Calu3 (cell line): ENCODE results near the gene WNK2. TPM values are rescaled to one million over a fixed set of nuclear protein-coding genes. Genes with fewer than 3 reads are reported as not detected.

ENCODE experiments used
- BruUV-seq: library from RNA; stranded (reverse); fragments of 400-500 nt; replicated peaks from 2 replicates; lab custom pipeline; 2021; lab: Mats Ljungman, UMichigan
- CTCF ChIA-PET: fragments of 300-600 bp; sonication (Branson Sonifier 250); formaldehyde crosslinking; loops from one replicate; lab custom pipeline; 2022; ENCODE audit warnings: antibody characterized with exemption; lab: Charles Lee
- DNase-seq: peaks from one replicate; pipeline ENCODE4 v3.0.0; 2022
- H3K27ac Mint-ChIP-seq: one replicate; pipeline ENCODE4 v1.8.0; 2022; ENCODE audit warnings: mixed read lengths; ENCODE audit not compliant: unreplicated experiment
- H3K27me3 Mint-ChIP-seq: one replicate; pipeline ENCODE4 v1.8.0; 2022; ENCODE audit warnings: mixed read lengths; ENCODE audit not compliant: unreplicated experiment
- H3K36me3 Mint-ChIP-seq: one replicate; pipeline ENCODE4 v1.8.0; 2022; ENCODE audit warnings: mild to moderate bottlenecking, moderate library complexity, mixed read lengths; ENCODE audit not compliant: insufficient read depth, unreplicated experiment
- H3K4me1 Mint-ChIP-seq: one replicate; pipeline ENCODE4 v1.8.0; 2022; ENCODE audit warnings: mild to moderate bottlenecking, low read depth, mixed read lengths; ENCODE audit not compliant: unreplicated experiment
- H3K4me3 Mint-ChIP-seq: one replicate; pipeline ENCODE4 v1.8.0; 2022; ENCODE audit warnings: mild to moderate bottlenecking, low read depth, moderate library complexity, mixed read lengths; ENCODE audit not compliant: unreplicated experiment
- H3K9me3 Mint-ChIP-seq: one replicate; pipeline ENCODE4 v1.8.0; 2022; ENCODE audit warnings: low read depth, mixed read lengths; ENCODE audit not compliant: unreplicated experiment
- CTCF ChIP-seq: fragments of 200-600 bp; IDR thresholded peaks from one replicate; pipeline ENCODE4 v1.8.0; 2022; ENCODE audit warnings: antibody characterized with exemption; ENCODE audit not compliant: unreplicated experiment
- intact Hi-C: fragments of 100-400 bp; cut with micrococcal nuclease; formaldehyde crosslinking; loops from one replicate; pipeline ENCODE4 v1.10.0; 2022; ENCODE audit not compliant: unreplicated experiment
- total RNA-seq: library from RNA; stranded (reverse); gene quantifications from 2 replicates; pipeline ENCODE4 v1.2.3, GENCODE V29; 2022

Gene WNK2
- total RNA-seq, 1 experiment from 2014 or later: 85.7 TPM

GRCh38 chr9:93204470-93205043, 20.6 kb downstream of the WNK2 start:
- Mint-ChIP-seq H3K4me1 (peaks cover 51% of the 10 kb centered on the region), H3K36me3 (peaks cover 44% of the 10 kb centered on the region), H3K9me3 (peaks cover 7% of the 10 kb centered on the region), H3K4me3 (no peak overlapping the region), H3K27me3 (no peaks in the 10 kb centered on the region), H3K27ac (no peak overlapping the region)
- no TSS peak for BruUV-seq
- CTCF ChIA-PET: no interaction called here
- DNase-seq: no peak
- intact Hi-C loops: no loop called here
- TF ChIP-seq CTCF: no peak

GRCh38 chr9:93205045-93205768, 21.3 kb downstream of the WNK2 start:
- H3K4me3 Mint-ChIP-seq: no peak overlapping the region
- H3K36me3 Mint-ChIP-seq: peaks cover 44% of the 10 kb centered on the region
- H3K9me3 Mint-ChIP-seq: peaks cover 7% of the 10 kb centered on the region
- CTCF ChIA-PET: no interaction called here
- no peaks in the 10 kb centered on the region for H3K27me3 Mint-ChIP-seq
- intact Hi-C loops: no loop called here
- BruUV-seq: no TSS peak
- H3K4me1 Mint-ChIP-seq: peaks cover 49% of the 10 kb centered on the region
- DNase-seq: no peak
- no peak for TF ChIP-seq CTCF
- no peak overlapping the region for H3K27ac Mint-ChIP-seq

- Mint-ChIP-seq H3K36me3 (peaks cover 40% of the 10 kb centered on the region), H3K27me3 (no peaks in the 10 kb centered on the region), H3K9me3 (peaks cover 7% of the 10 kb centered on the region), H3K4me1 (peaks cover 41% of the 10 kb centered on the region), H3K27ac (no peak overlapping the region), H3K4me3 (no peak overlapping the region)
- intact Hi-C loops: no loop called here
- no peak for DNase-seq
- TF ChIP-seq CTCF: no peak
- CTCF ChIA-PET: no interaction called here
- BruUV-seq: no TSS peak
Measured at GRCh38 chr9:93205896-93206575, 22.1 kb downstream of the WNK2 start.

- CTCF ChIA-PET: no interaction called here
- BruUV-seq: no TSS peak
- DNase-seq: no peak
- Mint-ChIP-seq H3K36me3 (peaks cover 34% of the 10 kb centered on the region), H3K27ac (no peak overlapping the region), H3K4me1 (peaks cover 36% of the 10 kb centered on the region), H3K27me3 (no peaks in the 10 kb centered on the region), H3K9me3 (peaks cover 7% of the 10 kb centered on the region), H3K4me3 (no peak overlapping the region)
- no peak for TF ChIP-seq CTCF
- intact Hi-C loops: no loop called here
Measured at GRCh38 chr9:93206576-93207155, 22.7 kb downstream of the WNK2 start.
